HG03469 (cell line): ENCODE data around the gene LENEP.
A peak's percentile ranks its signal among the peaks of the same experiment; 100 is the strongest.

Source experiments
- ATAC-seq: cut with Tn5 transposase; IDR thresholded peaks from one replicate; pipeline ENCODE4 v1.9.1; 2021; ENCODE audit warnings: mild to moderate bottlenecking, moderate library complexity, moderate number of reproducible peaks; ENCODE audit not compliant: unreplicated experiment

LENEP gene

DNA sequence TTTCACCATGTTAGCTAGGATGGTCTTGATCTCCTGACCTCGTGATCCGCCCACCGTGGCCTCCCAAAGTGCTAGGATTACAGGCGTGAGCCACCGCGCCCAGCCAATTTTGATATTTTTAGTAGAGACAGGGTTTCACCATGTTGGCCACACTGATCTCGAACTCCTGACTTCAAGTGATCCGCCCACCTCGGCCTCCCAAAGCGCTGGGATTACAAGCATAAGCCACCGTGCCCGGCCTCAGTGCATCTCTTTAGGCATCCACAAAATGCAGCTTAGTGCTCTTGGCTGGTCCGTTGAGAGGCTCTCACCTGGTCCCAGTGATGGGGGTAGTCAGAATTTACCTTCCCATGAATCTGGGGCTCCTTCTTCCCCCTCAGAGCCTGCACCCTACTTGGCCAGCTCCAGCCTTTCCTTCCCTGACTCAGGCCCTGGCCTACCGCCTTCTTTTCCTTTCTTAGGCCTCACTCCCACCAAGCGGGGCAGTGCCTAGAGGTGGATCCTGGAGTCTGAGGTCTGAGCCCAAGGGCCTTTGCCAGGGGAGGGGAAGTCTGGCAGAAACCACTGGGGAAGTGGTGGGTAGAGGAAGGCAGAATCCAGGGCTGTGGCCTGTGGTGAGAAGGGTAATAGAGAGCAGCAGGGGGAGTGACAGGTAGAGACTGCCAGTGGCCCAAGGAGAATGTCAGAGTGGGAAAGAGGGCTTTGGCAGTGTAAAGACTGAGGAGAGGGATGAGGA, 3.7 kb downstream of the LENEP start:
- no peak for ATAC-seq

DNA sequence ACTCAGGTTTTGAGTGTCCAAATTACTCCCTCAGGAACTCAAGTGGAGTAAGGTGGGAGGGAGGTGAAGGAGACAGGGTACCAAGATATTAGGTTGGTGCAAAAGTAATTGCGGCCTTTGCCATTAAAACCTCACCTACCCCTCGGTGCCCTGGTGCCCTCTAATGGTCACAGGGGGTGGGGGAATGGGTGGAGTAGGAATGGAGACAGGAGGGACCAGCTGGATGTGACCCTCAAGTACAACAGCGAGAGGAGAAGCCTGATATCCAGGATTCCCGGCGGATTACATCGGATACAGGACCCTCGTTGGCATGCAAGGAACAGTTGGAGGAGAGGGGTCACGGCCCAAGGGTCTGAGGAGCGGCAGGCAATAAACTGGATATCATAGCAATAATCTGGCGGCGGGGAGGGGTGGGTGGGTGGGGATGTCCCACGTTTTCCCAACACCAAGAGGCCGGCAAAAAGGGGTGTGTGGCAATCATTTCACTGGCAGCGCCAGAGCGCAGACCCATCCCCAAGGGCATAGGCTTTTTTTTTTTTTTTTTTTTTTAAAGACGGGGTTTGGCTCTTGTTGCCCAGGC, 4.9 kb downstream of the LENEP start:
- ATAC-seq: no peak

DNA sequence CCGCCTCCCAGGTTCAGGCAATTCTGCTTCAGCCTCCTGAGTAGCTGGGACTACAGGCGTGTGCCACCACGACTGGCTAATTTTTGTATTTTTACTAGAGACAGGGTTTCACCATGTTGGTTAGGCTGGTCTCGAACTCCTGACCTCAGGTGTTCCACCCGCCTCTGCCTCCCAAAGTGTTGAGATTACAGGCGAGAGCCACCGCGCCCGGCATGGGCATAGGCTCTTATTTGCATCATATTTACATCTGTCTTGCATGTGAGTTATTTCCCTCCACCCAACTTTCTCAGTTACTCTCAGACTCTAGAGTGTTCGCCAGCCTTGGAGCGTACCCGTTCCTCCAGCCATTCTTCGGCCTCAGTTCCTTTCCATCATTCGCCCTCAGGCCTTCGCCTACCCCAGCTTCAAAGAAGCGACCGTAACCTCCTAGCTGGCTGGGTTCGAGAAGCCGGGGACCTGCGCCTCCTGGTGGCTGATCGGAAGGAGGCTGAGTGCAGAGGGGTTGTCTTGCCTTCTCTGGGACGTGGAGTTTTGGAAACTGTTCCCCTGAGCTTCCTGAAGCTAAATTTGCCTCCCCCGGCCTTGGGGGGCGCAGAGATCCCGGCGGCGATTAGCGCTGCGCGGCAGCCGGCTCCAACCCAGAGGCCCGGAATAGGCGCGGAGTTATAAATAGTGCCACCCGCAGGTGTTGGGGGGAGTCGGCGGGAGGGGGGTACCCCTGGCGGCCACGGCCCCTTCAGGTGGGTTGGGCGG, 5.6 kb downstream of the LENEP start:
- ATAC-seq: no peak

DNA sequence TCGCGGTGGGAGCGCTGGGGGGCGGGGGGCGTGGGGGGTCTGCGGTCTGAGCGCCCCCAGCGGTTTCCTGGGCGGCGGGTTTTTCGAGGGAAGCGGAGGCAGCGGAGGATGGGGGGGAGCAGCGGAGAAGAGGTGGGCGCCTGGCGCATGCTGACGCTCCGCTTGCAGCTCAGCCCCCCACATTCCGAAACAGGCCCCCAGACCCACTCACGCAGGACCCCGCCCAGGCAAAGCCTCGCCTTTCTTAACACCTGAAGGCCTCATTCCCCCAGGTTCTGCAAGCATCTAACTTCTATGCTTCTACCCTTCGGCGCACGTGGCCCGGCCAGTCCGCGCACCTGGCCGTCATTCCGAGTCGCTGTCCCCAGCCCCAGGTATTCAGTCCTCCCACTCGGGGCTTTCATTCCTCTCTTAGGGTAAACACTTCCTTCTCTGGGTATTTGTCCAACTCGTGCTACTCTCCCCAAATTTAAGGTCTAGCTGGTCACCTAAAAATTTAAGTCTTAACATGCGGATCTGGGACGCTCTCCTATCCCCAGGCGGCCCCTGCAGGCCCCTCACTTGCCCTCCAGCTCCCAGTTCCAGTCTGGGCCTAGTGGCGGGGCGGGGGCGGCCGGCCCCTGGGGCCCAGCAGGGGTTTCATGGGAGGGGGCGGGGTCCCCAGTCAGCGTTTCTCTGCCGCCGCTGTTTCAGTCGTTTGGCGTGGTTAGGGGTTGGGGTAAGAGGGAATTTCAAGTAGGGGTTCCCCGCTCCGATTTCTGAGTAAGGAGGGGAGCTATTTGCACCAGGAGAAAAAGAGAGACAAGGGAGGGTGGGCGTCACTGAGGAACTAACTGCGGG, 6.4 kb downstream of the LENEP start:
- ATAC-seq: no peak

DNA sequence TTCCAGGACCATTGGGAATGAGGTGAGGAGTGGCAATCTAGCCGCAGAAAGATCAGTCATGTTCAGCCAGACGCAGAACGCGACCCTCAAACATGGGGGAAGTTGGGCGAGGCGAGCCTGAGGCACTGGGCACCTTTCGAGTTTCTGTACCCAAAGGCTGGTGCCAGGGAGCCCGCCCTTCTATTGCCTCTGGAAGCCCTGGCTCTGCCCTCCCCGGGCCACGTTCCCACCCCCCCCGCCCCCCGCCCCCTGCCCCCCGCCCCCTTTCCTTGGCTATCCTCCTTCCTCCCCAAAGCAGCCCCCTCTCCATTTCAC, 7.0 kb downstream of the LENEP start:
- no peak for ATAC-seq

DNA sequence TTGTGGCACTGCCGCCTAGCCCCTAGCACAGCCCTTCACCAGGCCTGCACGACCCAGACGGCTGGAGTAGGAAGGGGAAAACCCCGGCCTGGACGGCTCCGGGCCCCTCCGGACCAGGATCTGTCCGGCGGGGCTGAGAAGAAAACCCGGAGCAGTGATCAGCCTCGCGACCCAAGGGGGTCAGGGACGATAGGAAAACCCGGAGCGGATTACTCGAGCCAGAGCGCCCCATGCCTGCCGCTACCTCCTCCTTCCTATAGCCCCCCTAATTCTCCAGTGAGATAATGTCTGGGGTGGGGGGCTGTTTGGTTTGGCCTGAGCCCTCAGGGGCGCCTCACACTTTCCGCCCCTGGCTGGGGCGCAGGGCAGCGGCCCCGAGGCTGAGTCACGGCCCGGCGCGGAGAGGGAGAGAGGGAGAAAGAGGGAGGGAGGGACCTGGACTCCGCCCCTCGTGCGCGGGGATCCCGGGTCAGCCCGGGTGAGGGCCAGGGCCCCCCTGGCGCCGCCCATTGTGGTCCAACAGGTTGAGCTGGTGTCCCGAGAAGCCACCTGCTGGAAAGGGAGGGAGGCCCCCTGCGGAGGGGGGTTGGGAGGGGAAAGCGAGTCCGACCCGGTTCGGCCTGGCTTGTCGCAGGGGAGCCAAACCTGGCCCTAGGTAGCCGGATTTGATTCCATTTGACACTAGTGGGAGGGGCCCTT, 7.5 kb downstream of the LENEP start:
- ATAC-seq: peak; percentile 22

DNA sequence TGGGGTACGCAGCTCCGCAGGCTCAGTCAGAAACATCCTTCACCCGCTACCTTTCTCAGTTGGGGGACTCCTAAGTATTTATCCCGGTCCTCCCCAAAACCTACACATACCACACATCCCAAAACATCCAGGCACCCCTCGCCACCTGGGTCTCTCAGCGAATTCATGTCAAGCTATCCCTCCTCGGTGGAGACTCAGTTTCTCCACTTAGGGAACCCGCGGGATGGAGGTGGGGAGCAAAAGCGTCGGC, 8.0 kb downstream of the LENEP start:
- no peak for ATAC-seq

DNA sequence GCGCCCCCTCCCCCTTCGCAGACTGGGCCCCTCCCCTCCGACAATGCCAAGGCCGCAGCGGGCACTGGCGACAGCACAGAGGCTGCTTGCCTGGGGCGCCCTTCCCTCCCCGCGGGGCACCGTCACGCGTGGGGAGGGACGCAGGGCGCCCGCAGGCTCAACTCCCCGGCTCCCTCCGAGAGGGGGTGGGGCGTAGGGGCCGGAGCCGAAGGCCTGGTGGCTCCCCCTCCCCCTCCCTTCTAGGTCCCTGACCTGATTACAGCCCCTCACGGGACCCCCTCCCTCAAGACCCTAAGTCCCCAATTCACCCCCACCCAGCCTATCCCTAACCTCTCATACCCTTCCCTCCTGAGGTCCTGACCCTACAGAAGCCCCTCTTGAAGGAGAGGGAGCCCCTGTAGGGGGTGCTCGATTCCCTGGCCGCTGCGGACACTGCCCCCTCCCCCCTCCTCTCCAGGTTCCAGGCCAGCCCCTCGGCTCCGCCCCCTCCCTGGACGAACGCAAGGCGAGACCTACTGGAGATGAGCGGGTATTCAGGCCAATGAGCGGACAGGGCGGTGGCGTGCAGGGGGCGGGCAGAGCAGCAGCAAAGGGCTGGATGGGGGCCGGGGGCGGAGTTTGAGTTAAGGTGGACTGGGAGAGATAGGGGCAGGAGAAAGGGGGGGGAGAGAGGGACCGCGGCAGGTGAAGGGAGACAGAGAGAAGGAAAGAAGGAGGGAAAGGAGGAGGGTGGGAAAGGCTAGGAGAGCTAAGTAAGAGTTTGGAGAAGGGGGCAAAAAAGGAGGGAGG, 8.5 kb downstream of the LENEP start:
- ATAC-seq: no peak

DNA sequence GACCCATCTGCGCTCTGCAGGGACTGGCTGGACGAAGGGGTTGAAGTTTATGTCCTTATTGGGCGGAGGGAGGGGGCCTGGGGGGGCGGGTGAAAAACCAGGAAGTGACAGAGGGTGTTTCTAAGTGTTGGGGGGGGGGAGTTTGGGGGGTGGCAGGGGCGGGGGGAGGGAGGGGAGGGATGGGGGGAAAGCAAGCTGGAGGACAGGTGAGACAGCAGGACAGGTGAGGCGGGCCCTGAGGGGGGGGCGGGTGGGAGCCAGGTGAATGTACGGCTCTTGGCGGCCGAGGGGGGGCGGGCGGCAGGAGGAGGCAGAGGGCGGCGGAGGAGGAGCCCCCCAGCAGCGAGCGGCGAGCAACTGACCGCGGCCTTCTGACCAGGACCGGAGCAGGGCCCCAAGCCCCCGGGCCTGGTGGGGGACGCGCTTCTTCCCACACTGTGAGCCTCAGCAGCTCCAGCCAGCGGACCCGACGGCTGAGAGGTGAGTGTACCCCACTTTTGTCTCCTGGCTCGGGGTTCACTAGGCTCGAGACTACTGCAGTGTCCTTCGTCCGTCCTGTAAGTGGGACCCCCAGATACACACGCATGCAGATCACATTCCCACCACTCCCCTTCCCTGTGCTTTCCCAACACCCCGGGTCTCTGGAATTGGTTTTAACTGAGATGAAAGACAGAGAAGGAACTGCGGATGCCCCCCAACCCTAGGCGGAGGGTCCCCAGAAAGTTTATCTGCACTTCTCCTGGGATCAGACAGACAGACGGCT, 9.3 kb downstream of the LENEP start, which contains the start of gene ZBTB7B:
Gene ZBTB7B, plus strand, starts transcription at position 339 of the 763 bp plus-strand sequence. CDS start 11,859 bp downstream, outside the sequence.
- ATAC-seq: no peak

DNA sequence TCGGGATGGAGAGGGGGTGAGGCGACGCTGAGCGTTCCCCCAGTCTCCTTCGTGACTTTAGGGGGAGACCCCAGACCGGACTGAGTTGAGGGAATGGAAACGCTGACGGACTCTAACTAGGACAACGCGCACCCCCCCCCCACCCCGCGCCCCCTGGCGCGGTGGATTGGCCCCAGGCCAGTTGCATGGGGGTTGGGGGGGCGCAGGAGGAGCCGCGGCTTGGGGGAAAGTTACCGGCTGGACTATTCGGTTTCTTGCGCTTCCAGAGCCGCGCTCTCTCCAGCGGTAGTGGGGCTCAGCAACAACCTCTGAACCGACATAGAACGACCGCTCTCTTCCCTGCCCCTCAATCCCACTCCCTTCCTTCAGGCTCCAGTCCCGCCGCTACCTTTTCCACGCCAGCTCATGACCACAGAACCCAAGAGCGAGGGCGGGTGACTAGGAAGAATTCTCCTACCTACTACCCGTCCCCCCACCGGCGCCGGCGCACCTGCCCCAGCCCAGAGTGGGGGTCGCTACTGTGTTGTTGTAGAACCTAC, 9.9 kb downstream of the LENEP start:
- ATAC-seq: no peak

DNA sequence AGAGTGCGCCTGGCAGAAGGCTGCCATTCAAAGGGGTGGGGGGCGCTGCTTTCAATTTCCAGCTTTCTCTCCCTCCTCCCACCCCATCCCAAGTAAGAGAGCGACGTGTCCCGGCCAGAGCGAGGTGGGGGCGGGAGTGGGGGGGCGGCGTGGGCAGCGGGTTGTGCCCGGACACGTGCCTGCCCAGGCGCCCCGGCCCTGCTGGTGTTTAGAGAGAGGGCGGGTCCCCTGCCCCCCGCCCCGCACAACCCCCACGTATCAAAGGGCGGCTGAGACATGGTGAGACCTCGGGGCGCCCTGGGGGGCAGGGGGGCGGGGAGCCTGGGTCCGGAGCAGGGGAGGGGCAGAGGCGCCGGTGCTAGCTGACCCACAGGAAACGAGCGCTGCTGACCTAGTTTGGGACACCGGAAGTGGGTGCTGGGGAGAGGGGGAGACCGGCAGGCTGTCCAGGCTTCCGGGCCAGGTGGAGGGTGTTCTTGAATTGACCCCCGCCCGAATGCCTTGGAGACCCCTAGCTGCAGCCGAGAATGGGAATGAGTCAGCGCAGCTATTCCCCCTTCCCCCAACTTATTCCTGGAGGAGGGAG, 10.5 kb downstream of the LENEP start:
- ATAC-seq: no peak

DNA sequence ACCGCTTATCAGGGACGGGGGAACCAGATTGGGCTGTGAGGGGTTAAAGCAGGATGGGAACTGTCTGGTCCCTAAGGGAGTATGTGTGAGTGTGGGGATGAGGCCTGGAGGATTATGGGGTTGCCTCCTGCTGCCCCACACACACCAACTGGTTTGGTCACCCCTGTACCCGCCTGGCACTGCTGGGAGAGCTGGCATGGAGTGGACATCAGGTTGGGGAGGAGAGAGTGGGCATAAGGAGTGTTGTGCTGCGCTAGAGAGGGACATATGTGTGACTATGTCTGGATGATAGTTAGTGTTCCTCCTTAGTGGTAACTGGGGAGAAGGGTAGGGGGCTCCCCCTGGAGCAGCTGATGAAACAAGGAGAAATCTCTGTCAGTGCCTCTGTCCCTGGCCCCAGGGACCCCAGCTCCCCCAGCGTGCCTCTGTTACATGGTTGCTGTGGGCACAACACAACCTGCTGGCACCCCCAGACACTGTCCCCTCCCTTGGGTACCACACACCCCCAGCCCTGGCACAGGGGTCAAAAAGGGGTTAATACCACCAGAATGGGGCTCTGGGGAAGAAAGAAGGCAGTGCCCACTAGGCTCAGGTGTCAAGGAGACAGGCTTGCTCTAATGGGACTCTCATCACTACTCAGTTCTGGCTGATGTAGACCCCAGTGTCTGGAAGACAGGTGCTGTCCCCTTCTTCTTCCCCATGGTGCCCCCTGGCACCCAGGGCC, 11.1 kb downstream of the LENEP start:
- ATAC-seq: no peak

DNA sequence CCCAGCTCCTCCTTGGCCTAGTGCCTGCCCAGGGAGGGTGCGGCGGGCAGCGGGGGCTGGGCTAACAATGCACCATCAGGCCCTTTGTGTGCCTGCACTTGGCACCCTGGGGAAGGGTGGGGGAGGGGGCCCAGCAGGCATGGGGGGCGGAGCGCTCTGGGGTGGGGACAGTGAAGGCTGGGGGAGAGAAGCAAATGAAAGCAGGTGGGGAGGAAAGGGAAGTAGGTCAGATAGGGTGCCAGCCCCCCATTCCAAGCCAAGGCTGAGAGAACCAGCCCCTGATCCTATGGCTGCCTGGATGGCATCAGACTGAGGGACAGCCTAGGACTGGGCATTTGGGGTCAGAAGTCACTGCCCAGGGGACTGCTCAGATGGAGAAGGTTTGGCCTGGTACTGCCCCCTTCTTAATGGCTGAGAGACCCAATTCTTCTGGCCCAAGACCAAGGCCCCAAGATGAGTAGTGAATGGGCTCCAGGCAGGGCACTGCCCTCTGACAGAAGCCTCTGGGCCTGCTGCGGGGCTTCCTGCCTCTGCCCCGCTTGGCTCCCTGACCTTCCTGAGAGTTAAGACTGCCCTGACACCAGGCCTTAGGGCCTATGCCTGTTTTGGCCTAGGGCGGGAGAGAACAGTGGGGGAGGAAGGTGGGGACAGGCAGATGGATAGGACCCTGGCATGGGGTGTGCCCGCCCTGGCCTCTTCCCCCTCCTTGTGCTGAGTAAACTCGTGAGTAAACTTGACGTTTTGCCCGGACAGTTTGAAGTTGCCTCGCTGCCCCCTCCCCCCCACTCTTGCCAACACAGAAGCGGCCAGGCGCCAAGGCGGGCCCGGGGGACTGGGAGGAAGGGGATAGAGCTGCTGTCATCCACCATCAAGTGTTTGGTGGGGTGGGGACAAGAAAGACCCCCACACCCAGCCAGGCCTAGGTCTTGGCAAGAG, 12.0 kb downstream of the LENEP start:
- no peak for ATAC-seq

DNA sequence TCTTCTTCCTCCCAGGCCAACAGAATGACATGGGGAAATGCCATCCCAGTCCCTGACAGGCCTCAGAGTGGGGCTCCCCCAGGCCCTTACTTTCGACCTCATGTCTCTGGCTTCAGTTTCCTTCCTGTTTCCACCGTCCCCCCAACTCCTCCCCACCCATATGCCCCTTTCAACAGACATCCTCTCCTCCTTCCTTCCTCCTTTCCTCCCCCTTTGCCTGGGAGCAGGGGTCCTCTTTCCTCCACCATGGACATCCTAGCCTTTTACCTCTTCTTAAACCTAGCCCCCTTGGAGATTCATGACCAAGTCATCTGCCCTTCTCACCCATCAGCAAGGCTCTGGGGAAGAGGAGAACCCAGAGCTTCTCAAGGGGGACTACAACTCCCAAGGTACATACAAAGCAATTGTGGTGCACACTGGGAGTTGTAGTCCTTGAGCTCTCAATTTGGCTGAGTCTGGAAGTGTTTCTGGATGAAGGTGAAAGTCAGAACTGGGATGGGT, 13.3 kb downstream of the LENEP start:
- ATAC-seq: no peak

DNA sequence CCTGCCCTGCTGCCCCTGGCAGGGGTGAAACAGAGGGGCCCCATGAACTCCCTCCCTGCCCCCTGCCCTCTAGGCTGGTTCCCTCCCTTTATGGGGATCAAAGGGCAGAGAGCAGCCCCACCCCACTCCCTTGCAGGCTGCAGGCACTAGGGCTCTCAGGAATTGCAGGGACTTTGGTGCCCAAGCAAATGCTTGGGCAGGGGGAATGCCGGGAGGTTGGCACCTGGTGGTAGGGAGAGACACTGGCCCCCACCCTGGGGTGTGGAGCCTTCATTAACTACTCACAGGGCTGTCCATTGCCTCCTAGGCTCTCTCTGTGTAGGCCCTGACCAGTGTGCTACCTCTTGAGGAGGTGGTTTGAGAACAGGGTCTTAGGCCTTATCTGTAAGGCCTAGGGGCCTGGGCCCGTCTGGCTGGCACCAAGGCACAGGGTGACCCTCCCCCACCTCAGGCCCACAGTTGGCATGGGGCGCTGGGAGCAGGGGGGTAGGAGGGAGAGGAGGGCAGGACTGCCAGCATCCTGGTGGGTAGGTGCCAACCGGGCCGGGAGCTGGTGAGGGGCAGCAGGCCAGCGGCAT, 14.0 kb downstream of the LENEP start:
- no peak for ATAC-seq
